Ammon's horn (tissue), 1 donor: ENCODE results near the gene AKR1D1.
"Not testable (repeated sequence)": the region's sequence is repeated elsewhere in the genome, so short reads cannot be mapped to it uniquely, and the experiment has no call there.

Source experiments
- DNase-seq: peaks from one replicate; pipeline ENCODE4 v3.0.0-alpha.2; 2016; ENCODE audit warnings: low spot score

The AKR1D1 gene

DNA sequence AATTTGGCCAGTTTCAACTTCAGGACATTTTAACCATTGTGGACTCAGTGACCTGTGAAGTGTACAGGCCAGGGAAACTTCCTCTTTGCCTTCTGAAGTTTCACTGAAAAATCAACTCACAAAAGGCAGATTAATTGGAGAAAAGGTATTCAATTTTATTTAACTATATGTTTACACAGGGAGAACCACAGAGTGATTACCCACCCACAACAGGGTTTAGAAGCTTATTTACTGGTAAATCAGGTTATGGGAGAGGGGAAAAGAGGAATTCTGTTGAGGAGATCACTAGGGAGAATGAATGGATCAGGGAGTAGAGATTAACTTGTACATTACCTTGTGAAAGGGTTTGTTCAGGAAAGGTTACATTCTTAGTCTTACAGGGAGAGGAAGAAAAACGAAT, 1.7 kb upstream of the AKR1D1 start:
- DNase-seq: no peak

DNA sequence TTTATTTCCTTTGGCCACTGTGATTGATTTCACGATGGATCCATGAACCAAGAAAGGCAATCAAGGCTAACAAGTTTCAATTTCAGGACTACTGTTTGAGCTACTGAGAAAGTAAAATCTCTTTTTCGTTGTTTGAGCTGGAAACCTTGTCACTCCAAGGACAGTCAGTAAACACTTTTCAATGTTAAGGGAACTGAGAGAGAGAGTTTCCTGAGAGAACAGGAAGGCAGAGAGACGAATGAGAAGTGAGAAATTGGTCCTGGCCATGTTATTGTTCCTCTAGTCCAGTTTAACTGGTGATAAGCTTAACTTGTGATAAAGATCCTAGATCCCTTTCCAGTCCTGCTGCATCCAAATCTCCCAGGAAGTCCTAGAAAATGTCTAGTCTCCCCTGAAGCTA, 909 bp upstream of the AKR1D1 start:
- DNase-seq: peak; percentile 21

DNA sequence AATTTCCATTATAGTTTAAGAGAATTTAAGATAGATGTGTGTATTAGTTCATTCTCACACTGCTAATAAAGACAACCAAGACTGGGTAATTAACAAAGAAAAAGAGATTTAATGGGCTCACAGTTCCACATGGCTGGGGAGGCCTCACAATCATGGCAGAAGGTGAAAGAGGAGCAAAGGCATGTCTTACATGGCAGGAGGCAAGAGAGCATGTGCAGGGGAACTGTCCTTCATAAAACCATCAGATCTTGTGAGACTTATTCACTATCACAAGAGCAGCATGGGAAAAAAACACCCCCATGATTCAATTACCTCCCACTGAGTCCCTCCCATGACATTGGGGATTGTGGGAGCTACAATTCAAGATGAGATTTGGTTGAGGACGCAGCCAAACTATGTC, 473 bp upstream of the AKR1D1 start:
- DNase-seq: not testable (repeated sequence)

DNA sequence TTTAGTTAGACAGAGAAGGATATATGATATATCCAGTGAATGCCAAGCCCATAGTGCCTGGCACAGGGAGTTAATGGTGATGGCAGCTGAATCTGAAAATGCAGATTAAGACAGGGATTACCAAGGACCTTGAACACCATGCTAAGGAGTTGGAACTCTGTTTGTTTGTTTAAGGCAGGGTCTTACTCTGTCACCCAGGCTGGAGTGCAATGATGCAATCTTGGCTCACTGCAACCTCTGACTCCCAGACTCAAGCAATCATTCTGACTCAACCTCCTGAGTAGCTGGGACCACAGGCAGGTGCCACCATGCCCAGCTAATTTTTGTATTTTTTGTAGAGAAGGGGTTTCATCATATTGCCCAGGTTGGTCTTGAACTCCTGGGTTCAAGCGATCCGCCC, 1.6 kb downstream of the AKR1D1 start:
- no peak for DNase-seq

DNA sequence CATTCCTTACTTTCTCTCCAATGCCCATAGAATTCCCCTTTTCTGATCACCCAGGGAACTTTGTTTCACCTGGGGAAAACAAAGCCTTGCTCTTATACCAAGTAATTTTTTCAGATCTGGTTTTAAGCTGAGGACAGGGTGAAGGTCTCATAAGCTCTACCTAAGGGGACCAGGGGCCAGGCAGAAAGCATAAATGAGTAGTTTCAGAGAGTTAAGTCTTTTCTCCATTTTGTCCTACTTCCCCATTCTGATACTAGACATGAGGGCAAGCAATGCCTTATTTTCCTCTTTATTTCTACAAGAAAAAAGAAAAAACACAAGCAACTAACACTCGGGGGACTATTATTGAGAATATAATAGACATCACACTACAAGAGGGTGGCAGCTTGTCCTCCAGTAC, 2.9 kb downstream of the AKR1D1 start:
- no peak for DNase-seq

DNA sequence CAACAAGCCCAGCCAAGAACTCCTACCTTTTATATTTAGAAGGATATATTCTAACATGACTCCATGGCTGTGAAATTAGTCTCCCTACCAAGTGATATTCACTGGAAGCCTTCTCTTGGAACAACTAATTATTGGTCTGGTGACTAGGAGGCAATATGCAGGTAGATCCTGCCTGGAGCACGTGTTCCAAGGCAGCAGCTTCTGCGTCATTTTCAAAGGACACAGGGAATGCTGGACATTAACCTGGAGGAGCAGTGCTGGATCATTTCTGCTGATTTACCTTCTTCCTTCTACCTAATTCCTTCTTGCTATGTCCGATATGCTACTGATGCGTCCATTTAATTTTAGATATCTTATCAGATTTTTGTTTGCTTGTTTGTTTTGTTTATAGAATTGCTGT, 5.6 kb downstream of the AKR1D1 start:
- DNase-seq: no peak

DNA sequence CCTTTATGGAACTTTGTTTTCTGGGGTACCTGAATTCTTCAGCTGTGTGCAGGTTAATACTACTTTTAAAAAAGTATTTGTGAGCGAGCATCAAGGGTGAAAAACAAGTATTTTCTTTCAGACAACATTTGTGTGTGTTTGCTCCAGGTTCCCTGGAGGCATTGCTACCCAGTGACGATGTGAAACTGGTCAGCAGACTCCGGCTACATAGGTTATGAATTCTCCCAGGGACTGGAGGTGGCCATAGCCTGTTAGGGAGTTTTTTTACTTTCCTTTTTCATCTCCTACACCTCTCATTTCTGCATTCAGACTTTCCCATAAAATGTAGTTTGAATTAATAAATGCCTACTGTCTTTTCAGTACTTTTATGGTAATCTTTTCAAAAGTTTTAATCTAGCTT, 7.6 kb downstream of the AKR1D1 start:
- no peak for DNase-seq

DNA sequence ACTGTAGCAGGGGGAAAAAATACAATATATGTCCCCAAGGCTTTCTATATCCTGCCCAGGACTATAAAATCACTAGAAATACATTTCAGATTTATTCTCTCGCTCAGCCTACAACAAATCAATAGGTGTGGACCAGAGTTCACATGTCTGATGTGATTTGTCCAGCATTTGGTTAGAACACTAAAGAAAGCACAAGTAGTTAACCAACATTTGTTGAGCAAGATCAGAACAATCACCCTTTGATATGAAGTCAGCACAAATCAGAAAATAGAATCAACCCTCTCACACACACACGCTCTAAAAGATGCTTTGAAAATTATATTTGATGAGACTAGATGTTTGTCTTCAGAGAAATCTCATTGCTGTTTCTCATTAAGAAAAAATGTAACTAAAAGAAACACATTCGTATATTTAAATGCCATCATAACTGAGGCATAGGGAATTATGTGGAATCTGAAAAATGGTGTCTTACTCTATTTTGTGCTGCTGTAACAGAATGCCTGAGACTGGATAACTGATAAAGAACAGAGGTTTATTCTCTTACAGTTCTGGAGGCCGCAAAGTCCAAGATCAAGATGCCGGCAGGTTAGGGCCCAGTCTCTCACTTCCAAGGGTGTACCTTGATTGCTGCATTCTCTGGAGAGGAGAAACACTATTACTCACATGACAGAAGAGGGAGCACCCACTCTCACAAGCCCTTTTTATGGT, 10.5 kb downstream of the AKR1D1 start:
- DNase-seq: no peak

DNA sequence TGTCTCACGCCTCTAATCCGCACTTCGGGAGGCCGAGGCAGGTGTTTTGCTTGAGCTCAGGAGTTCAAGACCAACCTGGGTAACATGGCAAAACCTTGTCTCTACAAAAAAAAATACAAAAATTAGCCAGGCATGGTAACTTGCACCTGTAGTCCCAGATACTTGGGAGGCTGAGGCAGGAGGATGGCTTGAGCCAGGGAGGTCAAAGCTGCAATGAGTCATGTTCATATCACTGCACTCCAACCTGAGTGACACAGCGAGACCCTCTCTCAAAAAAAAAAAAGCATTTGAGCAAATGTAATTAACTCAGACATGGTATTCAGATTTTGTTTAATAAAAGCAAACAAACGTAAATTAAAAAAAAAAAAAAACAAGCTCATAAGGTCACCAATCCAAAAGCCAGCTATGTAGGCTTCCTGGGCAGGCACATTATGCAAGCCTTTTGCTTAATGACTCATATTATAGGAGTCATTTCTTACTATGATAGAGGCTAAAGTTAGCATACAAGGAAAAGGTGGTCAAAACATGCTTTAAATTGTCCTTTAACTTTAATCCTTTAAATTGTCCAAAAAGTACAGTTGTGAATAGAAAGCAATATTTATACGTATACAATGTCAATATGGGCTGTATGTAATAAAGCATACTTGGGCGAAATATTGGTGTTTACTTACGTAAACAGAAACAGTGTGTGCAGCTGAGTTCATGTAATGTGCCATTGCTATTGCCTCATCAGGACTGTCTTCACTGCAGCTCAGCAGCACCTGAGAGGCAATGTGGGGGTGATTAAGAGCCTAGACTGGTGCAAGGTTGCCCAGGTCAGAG, 13.0 kb downstream of the AKR1D1 start:
- DNase-seq: no peak

DNA sequence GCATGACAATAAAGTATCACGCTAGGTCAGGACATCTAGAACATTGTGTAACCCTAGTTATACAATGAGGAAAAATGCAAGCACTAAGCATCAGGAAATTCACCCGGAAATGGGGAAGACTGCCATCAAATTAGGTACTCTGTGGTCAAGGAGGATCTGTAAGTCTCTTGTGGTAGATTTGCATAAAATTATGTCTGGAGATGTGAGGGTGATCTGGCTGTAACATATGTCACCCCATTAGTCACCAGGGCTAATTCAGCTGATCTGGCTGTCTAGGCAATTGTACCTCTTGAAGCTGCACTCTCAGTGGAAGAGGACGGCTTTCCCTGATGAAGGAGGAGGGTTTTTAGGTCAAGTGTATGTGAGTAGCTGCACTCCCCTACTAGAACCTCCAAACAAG, 14.8 kb downstream of the AKR1D1 start:
- no peak for DNase-seq

DNA sequence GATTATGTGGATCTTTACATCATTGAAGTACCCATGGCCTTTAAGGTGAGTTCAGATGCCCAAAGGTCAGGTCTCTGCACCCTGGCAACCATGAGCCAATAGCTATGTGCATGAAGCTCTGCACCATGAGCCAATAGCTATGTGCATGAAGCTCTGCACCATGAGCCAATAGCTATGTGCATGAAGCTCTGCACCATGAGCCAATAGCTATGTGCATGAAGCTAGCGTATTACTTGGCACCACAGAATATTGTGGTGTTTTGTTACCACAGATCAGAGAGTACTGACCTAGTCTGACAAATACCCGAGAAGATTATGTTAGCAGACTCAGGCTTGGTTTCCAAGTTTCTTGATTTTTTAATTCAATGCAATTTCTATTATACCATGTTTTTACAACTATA, 15.6 kb downstream of the AKR1D1 start:
- DNase-seq: not testable (repeated sequence)

DNA sequence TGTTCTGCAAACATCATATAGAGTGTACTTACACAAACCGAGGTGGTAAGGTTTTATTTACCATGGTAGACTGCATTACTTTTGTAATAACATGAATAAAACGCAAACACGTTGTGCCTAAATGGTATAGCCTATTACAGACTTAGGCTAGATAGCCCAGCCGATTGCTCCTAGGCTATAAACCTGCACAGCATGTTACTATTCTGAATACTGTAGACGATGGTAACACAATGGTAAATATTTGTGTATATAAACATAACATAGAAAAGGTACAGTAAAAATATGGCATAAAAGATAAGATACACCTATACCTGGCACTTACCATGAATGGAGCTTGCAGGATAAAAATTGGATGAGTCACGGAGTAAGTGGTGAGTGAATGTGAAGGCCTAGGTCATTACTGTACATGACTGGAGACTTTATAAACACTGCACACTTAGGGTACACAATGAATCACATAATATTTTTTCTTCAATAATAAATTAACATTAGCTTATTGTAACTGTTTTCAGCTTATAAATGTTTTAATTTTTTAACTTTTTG, 16.3 kb downstream of the AKR1D1 start:
- DNase-seq: no peak

DNA sequence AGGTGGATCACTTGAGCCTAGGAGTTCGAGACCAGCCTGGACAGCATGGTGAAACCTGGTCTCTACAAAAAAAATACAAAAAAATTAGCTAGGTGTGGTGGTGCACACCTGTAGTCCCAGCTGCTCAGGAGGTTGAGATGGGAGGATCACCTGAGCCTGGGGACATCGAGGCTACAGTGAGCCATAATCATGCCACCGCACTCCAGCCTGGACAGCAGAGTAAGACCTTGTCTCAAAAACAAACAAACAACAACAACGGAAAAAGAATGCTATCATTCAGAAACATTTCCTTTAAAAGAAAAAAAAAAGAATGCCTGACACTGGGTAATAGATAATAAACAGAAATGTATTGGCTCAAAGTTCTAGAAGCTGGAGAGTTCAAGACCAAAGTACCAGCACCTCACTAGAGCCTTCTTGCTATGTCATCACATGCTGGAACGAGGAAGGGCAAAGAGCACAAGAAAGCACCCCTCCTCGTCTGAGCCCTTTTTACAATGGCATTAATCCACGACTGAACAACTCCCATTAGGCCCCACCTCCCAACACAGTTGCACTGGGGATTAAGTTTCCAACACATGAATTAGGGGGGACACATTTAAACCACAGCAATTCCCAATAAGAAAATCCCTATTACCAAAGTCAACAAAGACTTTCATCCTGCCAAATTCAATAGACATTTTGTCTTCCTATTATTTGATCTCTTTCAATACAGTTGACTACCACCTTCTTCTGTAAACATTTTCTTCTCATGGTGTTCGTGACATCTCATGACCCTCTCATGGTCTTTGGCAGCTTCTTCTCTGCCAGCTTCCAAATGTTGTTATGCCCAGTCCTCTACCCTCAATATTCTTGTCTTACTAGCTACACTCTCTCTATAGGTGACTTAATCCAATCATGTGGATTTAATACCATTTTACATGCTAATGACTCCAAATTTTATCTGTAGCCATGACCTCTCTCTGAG, 20.0 kb downstream of the AKR1D1 start:
- DNase-seq: no peak

DNA sequence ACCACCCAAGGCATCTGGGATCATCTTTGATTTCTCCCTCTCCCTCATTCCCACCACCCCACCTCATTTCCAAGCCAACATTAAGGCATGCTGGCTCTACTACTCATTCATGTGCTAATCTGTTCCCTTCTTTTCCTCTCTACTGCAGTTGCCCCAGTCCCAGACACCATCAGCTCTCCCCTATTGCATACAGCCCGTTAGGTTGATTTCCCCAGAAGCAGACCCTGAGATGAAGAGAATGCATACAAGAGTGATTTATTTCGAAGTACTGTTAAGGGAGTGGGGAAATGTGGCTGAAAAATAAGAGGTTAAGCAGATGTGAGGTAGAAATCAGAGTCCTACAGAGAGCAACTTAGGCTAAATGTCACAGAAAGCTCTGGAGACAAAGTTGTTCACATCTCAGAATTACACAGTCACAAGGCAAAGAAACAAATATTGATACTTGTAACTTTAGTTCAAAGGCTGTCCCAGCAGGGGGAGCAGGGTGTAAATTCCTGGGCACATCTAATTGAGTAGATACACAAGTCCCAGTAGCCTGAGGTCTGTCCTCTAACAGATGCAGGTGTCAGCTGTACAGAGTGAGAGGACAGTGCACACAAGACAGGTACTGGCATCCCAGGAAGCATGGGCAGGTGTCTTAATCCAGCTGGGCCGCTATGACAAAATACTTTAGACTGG, 20.9 kb downstream of the AKR1D1 start:
- peak; percentile 31 for DNase-seq

DNA sequence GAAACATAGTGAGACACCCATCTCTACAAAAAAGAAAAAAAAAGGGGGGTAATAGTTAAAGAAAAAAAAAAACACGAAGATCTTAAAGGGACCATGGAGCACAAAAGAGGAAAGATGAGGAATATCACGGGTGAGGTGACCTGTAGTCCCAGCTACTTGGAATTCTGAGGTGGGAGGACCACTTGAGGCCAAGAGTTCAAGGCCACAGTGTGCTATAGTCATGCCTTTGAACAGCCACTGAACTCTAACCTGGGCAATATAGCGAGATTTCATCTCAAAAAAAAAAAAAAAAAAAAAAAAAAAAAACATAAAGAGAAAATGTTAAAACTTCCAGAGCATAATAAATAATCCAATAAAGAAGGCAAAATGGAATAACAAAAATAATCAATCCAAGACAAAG, 23.6 kb downstream of the AKR1D1 start:
- no peak for DNase-seq

DNA sequence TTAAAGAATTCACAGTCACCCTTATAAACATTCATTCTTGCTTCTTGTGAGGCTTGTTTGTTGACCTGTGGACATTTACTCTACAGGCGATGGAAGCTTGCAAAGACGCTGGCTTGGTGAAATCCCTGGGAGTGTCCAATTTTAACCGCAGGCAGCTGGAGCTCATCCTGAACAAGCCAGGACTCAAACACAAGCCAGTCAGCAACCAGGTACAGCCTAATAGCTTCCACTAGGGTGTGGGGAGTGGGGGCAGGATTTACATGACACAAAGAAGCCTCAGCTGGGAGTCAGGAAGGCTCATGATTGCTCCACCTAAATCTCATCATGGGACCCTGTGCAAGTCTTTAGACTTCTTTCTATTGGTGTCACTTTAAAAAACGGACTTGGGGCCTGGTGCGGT, 29.0 kb downstream of the AKR1D1 start:
- no peak for DNase-seq

DNA sequence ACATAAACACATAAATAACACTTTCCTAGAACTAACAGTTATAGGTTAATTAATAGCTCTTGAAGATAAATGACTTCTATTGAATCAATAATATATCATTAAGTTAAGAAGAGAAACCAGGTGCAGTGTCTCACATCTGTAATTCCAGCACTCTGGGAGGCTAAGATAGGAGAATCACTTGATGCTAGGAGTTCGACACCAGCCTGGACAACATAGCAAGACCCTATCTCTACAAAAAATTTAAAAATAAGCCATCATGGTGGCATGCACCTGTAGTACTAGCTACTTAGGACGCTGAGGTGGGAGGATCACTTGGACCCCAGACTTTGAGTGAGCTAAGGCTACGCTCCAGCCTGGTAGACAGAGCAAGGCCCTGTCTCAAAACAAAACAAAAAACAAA, 38.8 kb downstream of the AKR1D1 start:
- DNase-seq: no peak

DNA sequence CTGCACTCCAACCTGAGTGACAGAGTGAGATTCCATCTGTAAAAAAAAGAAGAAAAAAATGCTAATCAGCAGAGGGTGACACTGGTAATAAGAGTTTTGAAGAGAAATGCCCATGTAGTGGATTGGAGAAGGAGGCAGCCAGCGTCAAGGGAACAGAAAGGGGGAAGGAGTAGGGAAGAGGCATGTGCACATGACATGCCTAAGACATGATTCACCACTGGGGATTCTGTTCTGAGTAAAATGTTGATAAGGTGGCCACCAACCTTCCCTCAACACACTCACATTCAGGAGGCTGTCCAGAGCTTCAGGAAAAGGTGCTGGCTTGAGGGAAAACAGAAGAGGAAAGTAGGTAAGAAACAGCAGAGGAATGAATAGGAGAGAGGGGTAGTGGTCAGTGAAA, 39.9 kb downstream of the AKR1D1 start:
- no peak for DNase-seq

DNA sequence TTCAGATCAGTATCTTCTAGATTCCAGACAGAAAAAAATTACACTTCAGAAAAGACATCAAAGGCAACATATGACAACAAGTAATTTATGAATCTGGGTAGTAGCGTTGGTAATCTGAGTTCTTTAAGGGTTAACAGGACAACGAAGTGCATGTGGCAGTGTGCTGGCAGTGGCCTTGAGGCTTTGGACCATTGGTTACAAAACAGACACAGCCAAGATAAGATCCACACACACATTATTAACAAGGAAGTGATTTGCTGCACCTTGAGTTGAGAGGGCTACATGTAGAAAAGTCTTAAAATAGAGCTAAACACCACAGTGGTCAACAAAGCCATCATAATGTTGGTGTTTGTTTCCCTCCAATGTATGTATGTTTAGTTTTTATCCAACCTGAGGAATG, 40.6 kb downstream of the AKR1D1 start:
- no peak for DNase-seq

DNA sequence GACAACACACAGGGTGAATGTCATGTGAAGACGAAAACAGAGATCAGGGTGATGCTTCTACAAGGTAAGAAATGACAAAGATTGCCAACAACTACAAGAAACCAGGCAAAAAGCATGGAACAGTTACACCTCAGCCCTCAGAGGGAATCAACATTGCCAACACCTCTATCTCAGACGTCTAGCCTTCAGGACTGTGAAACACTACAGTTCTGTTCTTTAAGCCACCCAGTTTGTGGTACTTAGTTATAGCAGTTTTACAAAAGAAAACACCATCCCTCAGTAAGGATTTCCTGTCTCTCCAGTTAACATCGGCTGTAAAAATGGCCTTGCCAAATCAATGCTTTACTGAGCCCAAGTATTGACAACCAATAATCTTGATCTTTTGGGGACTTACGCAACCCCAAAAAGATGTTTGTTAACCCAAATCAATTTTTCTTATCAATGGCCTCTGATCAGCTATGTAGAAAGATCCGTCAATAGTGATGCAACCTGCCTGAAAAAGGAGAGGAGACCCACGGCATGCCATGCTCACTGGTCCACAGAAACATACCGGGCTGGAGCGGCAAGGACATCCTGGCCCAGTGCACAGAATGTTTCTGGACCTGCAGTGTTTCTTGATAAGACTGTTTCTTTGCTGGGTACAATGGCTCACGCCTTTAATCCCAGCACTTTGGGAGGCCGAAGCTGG, 44.0 kb downstream of the AKR1D1 start:
- DNase-seq: no peak

DNA sequence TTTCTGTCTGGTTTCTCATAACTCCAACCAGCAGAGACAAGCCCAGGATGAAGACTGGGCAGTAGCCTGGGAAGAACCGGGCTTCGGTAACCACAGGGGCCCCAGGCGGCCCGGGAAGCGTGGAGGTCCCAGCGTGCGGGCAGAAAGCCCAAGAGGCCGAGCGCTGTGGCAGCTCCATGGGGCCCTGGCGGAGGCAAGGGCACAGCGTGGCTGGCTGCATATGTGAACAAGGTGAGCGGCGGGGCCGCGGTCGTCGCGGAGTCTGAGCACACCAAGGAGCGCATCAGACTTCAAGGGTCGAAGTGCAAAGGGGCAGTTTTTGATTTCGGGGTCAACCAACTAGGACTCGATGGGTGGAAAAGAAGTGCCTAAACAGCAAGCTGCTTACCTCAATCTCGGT, 45.9 kb downstream of the AKR1D1 start:
- no peak for DNase-seq
